ENCODE results near the gene GAB3.
"Not testable (repeated sequence)": the region's sequence is repeated elsewhere in the genome, so short reads cannot be mapped to it uniquely, and the experiment has no call there.

GAB3 gene

DNA sequence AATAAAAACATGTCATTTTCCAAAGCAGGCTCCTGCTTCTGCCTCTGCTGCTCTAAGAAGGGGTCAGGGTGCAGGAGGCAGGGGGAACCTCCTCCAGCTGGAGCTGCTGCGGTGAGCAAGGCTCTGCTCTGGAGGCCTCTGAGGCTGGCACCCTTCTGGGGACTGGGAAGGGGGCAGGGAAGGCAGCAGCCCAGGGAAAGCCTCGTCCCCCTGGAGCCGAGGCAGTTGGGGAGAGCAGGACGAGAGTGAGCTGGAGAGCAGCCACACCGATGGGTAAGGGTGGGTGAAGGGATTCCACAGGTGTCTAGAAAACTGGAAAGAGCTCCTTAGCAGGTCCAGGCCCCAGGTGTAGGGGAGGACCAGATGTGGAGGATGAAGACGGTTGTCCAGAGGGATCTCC, 95.5 kb downstream of the GAB3 start:
- H3K27me3 ChIP-seq (replicated peaks in 2 of 5; ENCODE audit: control insufficient read depth in 4 of 5, insufficient read depth in 5 of 5, low read length in 4 of 5) = peaks cover 0 to 3% (median 0%) of the 10 kb centered on the region in 5 experiments
- DNase-seq = no peak
- H3K9me3 ChIP-seq (ENCODE audit: control extremely low read depth in 1 of 5, control insufficient read depth in 4 of 5, insufficient read depth in 2 of 5, low read depth in 1 of 5, low read length in 4 of 5) = no peaks in the 10 kb centered on the region
- H3K4me3 ChIP-seq (ENCODE audit: control insufficient read depth in 1 of 7, extremely low read depth in 1 of 7, insufficient read depth in 4 of 7, low read depth in 2 of 7, low read length in 6 of 7) = no peak overlapping the region
- ChIA-PET POLR2A (no interaction called here), CTCF (no interaction called here)
- no peaks in the 10 kb centered on the region for H3K36me3 ChIP-seq (ENCODE audit: control insufficient read depth in 4 of 4, insufficient read depth in 4 of 4, low read length in 3 of 4)
- H3K4me1 ChIP-seq (ENCODE audit: control extremely low read depth in 1 of 4, control insufficient read depth in 4 of 4, insufficient read depth in 4 of 4, low read length in 3 of 4) = no peaks in the 10 kb centered on the region
- 95% methylated on average over 5 of the region's 6 CpGs for WGBS (ENCODE audit: insufficient coverage)
- no peak overlapping the region for H3K27ac ChIP-seq (ENCODE audit: insufficient read depth in 1 of 2, low read depth in 1 of 2, low read length in 2 of 2, poor library complexity in 1 of 2, severe bottlenecking in 2 of 2)

GRCh38 chrX:154654925-154655324, 96.0 kb downstream of the GAB3 start:
- peaks cover 0 to 3% (median 0%) of the 10 kb centered on the region in 5 experiments for H3K27me3 ChIP-seq (replicated peaks in 2 of 5; ENCODE audit: control insufficient read depth in 4 of 5, insufficient read depth in 5 of 5, low read length in 4 of 5)
- H3K27ac ChIP-seq (ENCODE audit: insufficient read depth in 1 of 2, low read depth in 1 of 2, low read length in 2 of 2, poor library complexity in 1 of 2, severe bottlenecking in 2 of 2) = no peak overlapping the region
- no peaks in the 10 kb centered on the region for H3K9me3 ChIP-seq (ENCODE audit: control extremely low read depth in 1 of 5, control insufficient read depth in 4 of 5, insufficient read depth in 2 of 5, low read depth in 1 of 5, low read length in 4 of 5)
- ChIA-PET POLR2A (no interaction called here), CTCF (no interaction called here)
- peaks cover 0 to 4% (median 2%) of the 10 kb centered on the region in 4 experiments for H3K4me1 ChIP-seq (ENCODE audit: control extremely low read depth in 1 of 4, control insufficient read depth in 4 of 4, insufficient read depth in 4 of 4, low read length in 3 of 4)
- WGBS (ENCODE audit: insufficient coverage) = 91% methylated on average over 10 of the region's 15 CpGs
- DNase-seq = no peak
- H3K4me3 ChIP-seq (ENCODE audit: control insufficient read depth in 1 of 7, extremely low read depth in 1 of 7, insufficient read depth in 4 of 7, low read depth in 2 of 7, low read length in 6 of 7) = no peak overlapping the region
- H3K36me3 ChIP-seq (ENCODE audit: control insufficient read depth in 4 of 4, insufficient read depth in 4 of 4, low read length in 3 of 4) = no peaks in the 10 kb centered on the region

- no peaks in the 10 kb centered on the region for H3K36me3 ChIP-seq (ENCODE audit: control insufficient read depth in 4 of 4, insufficient read depth in 4 of 4, low read length in 3 of 4)
- ChIA-PET CTCF (no interaction called here), POLR2A (no interaction called here)
- peaks cover 0 to 4% (median 2%) of the 10 kb centered on the region in 4 experiments for H3K4me1 ChIP-seq (ENCODE audit: control extremely low read depth in 1 of 4, control insufficient read depth in 4 of 4, insufficient read depth in 4 of 4, low read length in 3 of 4)
- H3K27me3 ChIP-seq (replicated peaks in 2 of 5; ENCODE audit: control insufficient read depth in 4 of 5, insufficient read depth in 5 of 5, low read length in 4 of 5) = no peaks in the 10 kb centered on the region
- no peaks in the 10 kb centered on the region for H3K9me3 ChIP-seq (ENCODE audit: control extremely low read depth in 1 of 5, control insufficient read depth in 4 of 5, insufficient read depth in 2 of 5, low read depth in 1 of 5, low read length in 4 of 5)
- 94% methylated on average over 10 of the region's 10 CpGs for WGBS (ENCODE audit: insufficient coverage)
- no peak overlapping the region for H3K4me3 ChIP-seq (ENCODE audit: control insufficient read depth in 1 of 7, extremely low read depth in 1 of 7, insufficient read depth in 4 of 7, low read depth in 2 of 7, low read length in 6 of 7)
- no peak for DNase-seq
- no peak overlapping the region for H3K27ac ChIP-seq (ENCODE audit: insufficient read depth in 1 of 2, low read depth in 1 of 2, low read length in 2 of 2, poor library complexity in 1 of 2, severe bottlenecking in 2 of 2)
These were observed 96.5 kb downstream of the GAB3 start for GRCh38 chrX:154654372-154654771.

GRCh38 chrX:154653413-154653812, 97.5 kb downstream of the GAB3 start, which contains the start of gene CTAG2:
TSS of gene CTAG2 (minus strand) at chrX:154653579. CDS start at chrX:154653515, 64 bp downstream.
- POLR2A ChIA-PET; H3K4me1 ChIP-seq (ENCODE audit: control extremely low read depth in 1 of 4, control insufficient read depth in 4 of 4, insufficient read depth in 4 of 4, low read length in 3 of 4); DNase-seq; H3K27me3 ChIP-seq (replicated peaks in 2 of 5; ENCODE audit: control insufficient read depth in 4 of 5, insufficient read depth in 5 of 5, low read length in 4 of 5); H3K36me3 ChIP-seq (ENCODE audit: control insufficient read depth in 4 of 4, insufficient read depth in 4 of 4, low read length in 3 of 4); CTCF ChIA-PET; H3K4me3 ChIP-seq (ENCODE audit: control insufficient read depth in 1 of 7, extremely low read depth in 1 of 7, insufficient read depth in 4 of 7, low read depth in 2 of 7, low read length in 6 of 7); H3K27ac ChIP-seq (ENCODE audit: insufficient read depth in 1 of 2, low read depth in 1 of 2, low read length in 2 of 2, poor library complexity in 1 of 2, severe bottlenecking in 2 of 2); H3K9me3 ChIP-seq (ENCODE audit: control extremely low read depth in 1 of 5, control insufficient read depth in 4 of 5, insufficient read depth in 2 of 5, low read depth in 1 of 5, low read length in 4 of 5): not testable (repeated sequence)
- no CpG with 5 or more reads among the region's 27 CpGs for WGBS (ENCODE audit: insufficient coverage)

DNA sequence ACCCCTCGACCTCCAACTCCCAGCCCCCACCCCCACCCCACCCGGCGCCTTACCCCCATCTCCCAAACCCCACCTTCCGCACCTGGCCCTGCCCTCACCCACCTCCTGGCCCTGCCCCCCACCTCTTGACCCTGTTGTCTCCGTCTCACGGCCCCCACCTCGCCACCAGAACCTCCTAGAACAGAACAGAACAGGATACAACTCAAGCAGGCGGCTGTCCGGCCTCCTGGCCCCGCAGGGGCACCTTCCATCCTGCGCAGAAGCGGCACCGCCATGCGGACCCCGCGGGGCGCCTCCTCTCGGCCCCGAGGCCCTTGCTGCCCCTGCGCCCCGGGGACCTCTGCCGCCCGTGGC, 97.9 kb downstream of the GAB3 start:
- no peak for DNase-seq
- no peak overlapping the region for H3K27ac ChIP-seq (ENCODE audit: insufficient read depth in 1 of 2, low read depth in 1 of 2, low read length in 2 of 2, poor library complexity in 1 of 2, severe bottlenecking in 2 of 2)
- ChIA-PET POLR2A (no interaction called here), CTCF (no interaction called here)
- H3K27me3 ChIP-seq (replicated peaks in 2 of 5; ENCODE audit: control insufficient read depth in 4 of 5, insufficient read depth in 5 of 5, low read length in 4 of 5) = no peaks in the 10 kb centered on the region
- H3K4me1 ChIP-seq (ENCODE audit: control extremely low read depth in 1 of 4, control insufficient read depth in 4 of 4, insufficient read depth in 4 of 4, low read length in 3 of 4) = peaks cover 0 to 4% (median 3%) of the 10 kb centered on the region in 4 experiments
- H3K36me3 ChIP-seq (ENCODE audit: control insufficient read depth in 4 of 4, insufficient read depth in 4 of 4, low read length in 3 of 4) = no peaks in the 10 kb centered on the region
- 78% methylated on average over 3 of the region's 23 CpGs for WGBS (ENCODE audit: insufficient coverage)
- no peak overlapping the region for H3K4me3 ChIP-seq (ENCODE audit: control insufficient read depth in 1 of 7, extremely low read depth in 1 of 7, insufficient read depth in 4 of 7, low read depth in 2 of 7, low read length in 6 of 7)
- no peaks in the 10 kb centered on the region for H3K9me3 ChIP-seq (ENCODE audit: control extremely low read depth in 1 of 5, control insufficient read depth in 4 of 5, insufficient read depth in 2 of 5, low read depth in 1 of 5, low read length in 4 of 5)

GRCh38 chrX:154652311-154653047, 98.4 kb downstream of the GAB3 start:
- Histone ChIP-seq H3K4me3 (ENCODE audit: control insufficient read depth in 1 of 7, extremely low read depth in 1 of 7, insufficient read depth in 4 of 7, low read depth in 2 of 7, low read length in 6 of 7) (no peak overlapping the region), H3K36me3 (ENCODE audit: control insufficient read depth in 4 of 4, insufficient read depth in 4 of 4, low read length in 3 of 4) (no peaks in the 10 kb centered on the region), H3K4me1 (ENCODE audit: control extremely low read depth in 1 of 4, control insufficient read depth in 4 of 4, insufficient read depth in 4 of 4, low read length in 3 of 4) (peaks cover 0 to 4% (median 3%) of the 10 kb centered on the region in 4 experiments), H3K27ac (ENCODE audit: insufficient read depth in 1 of 2, low read depth in 1 of 2, low read length in 2 of 2, poor library complexity in 1 of 2, severe bottlenecking in 2 of 2) (no peak overlapping the region), H3K27me3 (replicated peaks in 2 of 5; ENCODE audit: control insufficient read depth in 4 of 5, insufficient read depth in 5 of 5, low read length in 4 of 5) (no peaks in the 10 kb centered on the region), H3K9me3 (ENCODE audit: control extremely low read depth in 1 of 5, control insufficient read depth in 4 of 5, insufficient read depth in 2 of 5, low read depth in 1 of 5, low read length in 4 of 5) (no peaks in the 10 kb centered on the region)
- 89% methylated on average over 25 of the region's 30 CpGs for WGBS (ENCODE audit: insufficient coverage)
- DNase-seq = no peak
- ChIA-PET POLR2A (no interaction called here), CTCF (no interaction called here)

- WGBS (ENCODE audit: insufficient coverage) = 32% methylated on average over 7 of the region's 13 CpGs
- no peak overlapping the region for H3K27ac ChIP-seq (ENCODE audit: insufficient read depth in 1 of 2, low read depth in 1 of 2, low read length in 2 of 2, poor library complexity in 1 of 2, severe bottlenecking in 2 of 2)
- H3K36me3 ChIP-seq (ENCODE audit: control insufficient read depth in 4 of 4, insufficient read depth in 4 of 4, low read length in 3 of 4) = no peaks in the 10 kb centered on the region
- no peak for DNase-seq
- POLR2A ChIA-PET = no interaction called here
- H3K4me1 ChIP-seq (ENCODE audit: control extremely low read depth in 1 of 4, control insufficient read depth in 4 of 4, insufficient read depth in 4 of 4, low read length in 3 of 4) = peaks cover 0 to 4% (median 3%) of the 10 kb centered on the region in 4 experiments
- H3K4me3 ChIP-seq (ENCODE audit: control insufficient read depth in 1 of 7, extremely low read depth in 1 of 7, insufficient read depth in 4 of 7, low read depth in 2 of 7, low read length in 6 of 7) = no peak overlapping the region
- H3K27me3 ChIP-seq (replicated peaks in 2 of 5; ENCODE audit: control insufficient read depth in 4 of 5, insufficient read depth in 5 of 5, low read length in 4 of 5) = no peaks in the 10 kb centered on the region
- no peaks in the 10 kb centered on the region for H3K9me3 ChIP-seq (ENCODE audit: control extremely low read depth in 1 of 5, control insufficient read depth in 4 of 5, insufficient read depth in 2 of 5, low read depth in 1 of 5, low read length in 4 of 5)
- CTCF ChIA-PET = no interaction called here
These were observed 100.7 kb downstream of the GAB3 start for GRCh38 chrX:154650221-154650510.
